ENCODE results near the gene PSMG1. TPM values are rescaled to one million over a fixed set of nuclear protein-coding genes. Genes with fewer than 3 reads are reported as not detected.

PSMG1 gene
- total and polyA plus RNA-seq, 2 donors (not counting 3 experiments of a cell fraction or from before 2014, with no cell fraction given): 43.2 to 75.9 TPM

GRCh38 chr21:39209334-39209688, 26.1 kb upstream of the PSMG1 start:
- no TSS peak for BruUV-seq (replicated peaks)
- DNase-seq (ENCODE audit: low read depth, low spot score) (no peak), FAIRE-seq (no peak)
- Histone ChIP-seq H3K4me1 (ENCODE audit: control insufficient read depth, extremely low read depth, insufficient read depth, low read length) (no peaks in the 10 kb centered on the region), H3K9ac (replicated peaks; ENCODE audit: extremely low read depth, insufficient read depth, low read length) (no peak overlapping the region), H2AFZ (ENCODE audit: low read depth, low read length) (no peak overlapping the region), H3K36me3 (ENCODE audit: control insufficient read depth in 2 of 2, extremely low read depth in 1 of 2, insufficient read depth in 2 of 2, low read length in 2 of 2) (peaks cover 0 to 10% of the 10 kb centered on the region in 2 experiments), H3K4me2 (ENCODE audit: insufficient read depth, low read length) (no peak overlapping the region), H3K27ac (ENCODE audit: insufficient read depth, low read depth, low read length) (no peak overlapping the region), H3K27me3 (ENCODE audit: control insufficient read depth in 2 of 2, insufficient read depth in 2 of 2, low read length in 2 of 2) (no peaks in the 10 kb centered on the region), H3K9me1 (replicated peaks; ENCODE audit: control insufficient read depth, extremely low read depth, insufficient read depth, low read length) (no peaks in the 10 kb centered on the region), H3K4me3 (replicated peaks in 1 of 3; ENCODE audit: insufficient read depth in 1 of 3, low read depth in 1 of 3, low read length in 3 of 3) (no peak overlapping the region), H4K20me1 (replicated peaks; ENCODE audit: control insufficient read depth, extremely low read depth, insufficient read depth, low read length) (no peaks in the 10 kb centered on the region), H3K79me2 (ENCODE audit: control insufficient read depth, insufficient read depth, low read length) (no peaks in the 10 kb centered on the region), H3K9me3 (replicated peaks; ENCODE audit: control insufficient read depth, insufficient read depth, low read length) (no peaks in the 10 kb centered on the region)
- ChIA-PET CTCF (interaction anchor here (0.8 kb wide), 1 partner anchor 10 kb away, joined by 3 read pairs; no protein-coding TSS in a partner anchor), POLR2A (no interaction called here)
- TF ChIP-seq POLR2AphosphoS5 (IDR thresholded peaks at IDR 0.05; ENCODE audit: insufficient read depth, low read depth, low read length) (no peak), GATA2 (IDR thresholded peaks at IDR 0.05; ENCODE audit: insufficient read depth, insufficient read length, low read depth, low read length) (no peak), JUN (IDR thresholded peaks at IDR 0.05; ENCODE audit: borderline replicate concordance, insufficient read depth, insufficient read length, low read depth) (no peak), EZH2 (IDR thresholded peaks at IDR 0.05; ENCODE audit: borderline replicate concordance, low read depth, low read length, severe bottlenecking) (no peak), FOS (IDR thresholded peaks at IDR 0.05; ENCODE audit: borderline replicate concordance, insufficient read depth, low read length) (no peak), MAX (IDR thresholded peaks at IDR 0.05; ENCODE audit: insufficient read depth, insufficient read length) (no peak), MYC (IDR thresholded peaks at IDR 0.05; ENCODE audit: low read depth, low read length) (no peak)
- dilution Hi-C loops (cut with MboI; ENCODE audit: extremely low pct_ligation_motif_present, low sequenced_read_pairs): no loop called here
- intact Hi-C loops (cut with micrococcal nuclease): no loop called here
